HG03342 (cell line): Measurements from ENCODE around the gene TOGARAM2.

Source experiments
- ATAC-seq: cut with Tn5 transposase; IDR thresholded peaks from one replicate; pipeline ENCODE4 v1.9.1; 2021; ENCODE audit warnings: mild to moderate bottlenecking, moderate library complexity; ENCODE audit not compliant: unreplicated experiment

The TOGARAM2 gene

DNA sequence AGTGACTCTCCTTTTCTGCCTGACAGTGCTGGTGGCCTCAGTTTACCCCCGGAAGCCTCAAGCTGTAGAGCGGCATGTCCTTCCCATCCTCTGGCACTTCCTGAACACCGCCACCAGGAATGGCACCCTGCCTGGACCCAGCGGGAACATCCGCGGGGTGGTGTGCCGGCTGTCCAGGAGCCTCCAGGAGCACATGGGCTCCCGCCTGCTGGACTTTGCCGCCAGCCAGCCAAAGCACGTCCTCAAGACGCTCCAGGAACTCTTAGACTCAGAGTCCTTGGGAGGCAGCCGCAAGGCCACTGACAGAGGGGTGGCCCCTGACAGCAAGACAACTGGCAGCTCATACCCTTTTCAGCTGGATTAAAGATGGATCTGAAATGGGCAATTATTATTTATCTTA, 70.6 kb downstream of the TOGARAM2 start:
- no peak for ATAC-seq

DNA sequence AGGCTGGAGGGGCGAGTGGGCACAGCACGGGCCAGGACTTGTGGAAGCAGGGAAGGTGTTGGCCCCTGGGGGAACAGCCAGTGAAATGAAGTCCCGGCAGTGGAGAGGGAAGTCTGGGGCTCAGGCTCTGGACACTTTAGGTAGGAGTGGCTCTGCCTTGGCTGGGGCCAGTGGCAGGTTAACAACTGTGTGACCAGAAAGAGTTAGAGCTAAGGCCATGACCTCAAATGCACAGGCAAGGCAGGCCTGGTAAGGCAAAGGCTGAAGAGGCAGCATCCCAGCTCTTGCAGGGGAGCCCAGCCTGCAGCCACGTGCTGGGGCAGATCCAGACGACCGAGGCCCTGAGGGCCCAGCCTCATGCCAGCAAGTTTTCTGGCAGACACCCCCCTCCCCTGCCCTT, 71.7 kb downstream of the TOGARAM2 start:
- ATAC-seq: no peak

DNA sequence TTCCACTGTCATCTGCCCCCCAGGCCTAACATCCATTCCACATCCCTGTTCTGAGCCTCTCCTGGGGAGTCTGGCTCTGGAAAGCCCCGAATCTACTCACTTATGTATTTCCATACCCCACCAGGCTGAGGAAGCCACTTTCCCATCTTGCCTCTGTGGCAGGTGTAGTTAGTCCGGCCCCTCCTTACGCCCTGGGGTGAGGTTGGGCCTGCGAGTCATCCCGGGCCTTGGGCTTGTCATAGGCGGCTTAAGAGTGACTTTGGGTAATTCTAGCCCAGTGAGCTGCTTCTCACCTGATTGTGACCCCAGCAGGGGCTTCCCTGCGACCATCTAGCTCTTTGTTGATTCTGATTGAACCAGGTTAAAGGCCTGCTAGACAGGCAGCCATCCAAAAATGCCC, 72.1 kb downstream of the TOGARAM2 start:
- no peak for ATAC-seq

DNA sequence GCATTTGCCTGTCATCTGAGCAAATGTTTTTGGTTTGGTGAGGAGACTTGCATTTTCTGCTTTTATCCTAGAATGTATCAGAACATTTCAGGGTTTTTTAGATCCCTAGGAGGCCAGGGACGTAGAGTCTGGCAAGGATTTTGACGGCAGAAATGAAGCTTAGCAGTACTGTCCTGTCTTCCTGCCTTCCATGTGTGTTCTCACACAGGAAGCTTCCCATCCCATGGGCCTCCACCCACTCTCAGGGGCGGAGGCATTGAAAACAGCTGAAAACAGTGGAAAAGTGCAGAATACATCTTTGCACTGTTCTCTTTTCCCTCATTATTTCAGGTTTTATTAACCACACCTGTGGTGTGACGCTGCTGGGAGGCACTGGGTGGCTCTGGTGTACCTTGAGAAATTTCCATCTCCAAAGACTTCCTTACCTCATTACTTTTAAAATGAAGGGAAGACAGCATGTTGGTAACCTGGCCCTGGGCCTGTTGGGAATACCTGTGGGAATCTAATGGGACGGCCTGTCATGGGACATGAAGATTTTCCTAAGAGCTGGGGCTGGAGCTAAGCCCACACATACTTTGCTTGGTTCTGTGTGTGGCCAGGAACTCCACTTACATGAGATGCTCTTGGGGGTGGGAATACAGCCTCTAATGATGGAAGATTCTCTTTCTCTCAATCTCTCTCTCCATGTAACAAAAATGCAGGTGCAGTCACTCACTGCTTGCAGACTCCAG, 72.7 kb downstream of the TOGARAM2 start:
- no peak for ATAC-seq

DNA sequence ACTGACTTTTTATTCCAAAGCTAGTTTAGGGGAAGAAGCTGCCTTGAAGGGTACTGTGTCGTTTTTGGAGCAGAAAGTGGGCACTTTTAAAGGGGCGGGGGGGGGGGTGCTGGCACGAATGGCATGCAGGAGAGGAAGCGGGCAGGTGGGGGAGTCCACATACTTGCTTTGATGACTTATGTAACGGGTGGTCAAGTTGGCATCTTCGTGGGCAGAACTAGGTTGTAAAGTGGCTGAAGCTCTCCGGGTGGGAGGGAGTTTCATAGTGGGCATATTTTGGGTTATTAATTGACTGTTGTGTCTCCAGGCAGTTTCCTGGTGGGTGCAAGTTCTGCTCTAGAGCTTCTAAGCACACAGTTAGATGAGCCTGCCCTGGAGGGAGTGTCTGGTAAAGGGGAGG, 73.3 kb downstream of the TOGARAM2 start:
- no peak for ATAC-seq

DNA sequence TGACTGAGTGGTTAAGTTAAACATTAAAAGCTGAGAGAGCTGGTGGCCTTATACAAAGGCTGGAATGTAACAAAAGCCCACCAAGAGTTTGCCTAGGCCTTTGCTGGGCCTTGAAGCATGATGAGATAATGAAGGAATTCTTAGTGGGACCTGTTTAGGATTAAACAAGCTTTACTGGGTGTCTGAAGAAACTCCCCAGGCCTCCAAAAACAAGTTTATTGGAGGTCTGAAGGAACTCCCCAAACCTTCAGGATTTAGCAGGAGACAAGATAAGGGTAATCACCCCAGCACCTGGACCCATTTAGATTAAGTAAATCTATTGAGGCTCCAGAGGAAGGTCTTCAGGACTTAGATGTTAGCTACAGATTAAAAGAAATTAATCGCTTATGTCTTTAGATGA, 74.5 kb downstream of the TOGARAM2 start:
- no peak for ATAC-seq

DNA sequence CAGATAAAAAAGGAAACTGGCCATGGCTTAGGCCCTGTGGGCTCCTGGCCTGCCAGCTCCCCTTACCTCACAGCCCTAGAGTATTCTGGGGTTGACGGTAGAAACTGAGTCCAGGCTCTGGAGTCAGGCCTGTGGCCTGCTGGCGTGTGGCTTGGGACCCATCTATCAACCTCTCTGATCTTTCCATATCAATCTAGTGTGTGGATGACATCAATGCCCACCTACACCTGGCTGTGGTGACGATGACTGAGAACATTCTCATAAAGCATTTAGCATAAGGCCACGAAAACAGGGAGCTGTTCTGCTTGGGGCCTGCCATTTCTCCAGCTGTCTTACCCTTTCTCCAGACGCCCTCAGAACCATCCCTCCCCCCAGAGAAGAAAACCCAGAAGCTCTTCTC, 75.4 kb downstream of the TOGARAM2 start:
- ATAC-seq: no peak

DNA sequence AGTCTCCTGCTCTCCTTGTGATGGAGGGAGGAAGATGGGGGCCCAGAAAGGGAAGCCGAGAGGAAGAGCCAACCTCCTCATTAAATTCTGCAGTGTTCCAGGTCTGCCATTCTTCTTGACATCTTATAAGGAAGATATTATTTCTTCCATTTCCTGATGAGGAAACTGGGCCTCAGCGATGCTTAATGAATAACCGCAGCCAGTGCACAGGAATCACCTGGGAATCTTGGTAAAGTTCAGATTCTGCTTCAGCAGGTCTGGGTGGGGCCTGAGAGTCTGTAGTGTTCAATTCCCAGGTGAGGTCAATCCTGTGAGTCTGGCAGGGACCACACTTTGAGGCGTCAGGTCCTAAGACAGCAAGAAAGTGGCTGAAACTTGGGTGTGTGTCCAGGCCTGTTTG, 75.9 kb downstream of the TOGARAM2 start:
- ATAC-seq: no peak

DNA sequence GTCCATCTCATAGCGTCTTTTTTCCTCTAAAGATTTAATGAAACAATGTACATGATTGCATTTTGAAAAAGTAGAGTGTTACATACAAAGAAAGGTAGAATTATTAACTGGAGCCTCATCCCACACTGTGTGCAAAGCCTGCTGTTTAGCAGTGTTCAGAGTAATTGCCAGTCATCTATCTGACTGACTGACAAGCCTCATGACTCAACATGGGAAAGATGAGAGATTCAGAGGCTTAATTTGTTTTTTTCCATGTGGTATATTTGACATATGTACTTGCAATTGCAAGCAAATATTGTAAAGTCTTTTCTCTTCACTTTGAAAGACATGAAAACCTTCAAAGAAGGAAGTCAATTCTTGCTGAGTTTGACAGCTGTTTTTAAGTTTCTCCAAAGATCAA, 78.5 kb downstream of the TOGARAM2 start:
- ATAC-seq: no peak

DNA sequence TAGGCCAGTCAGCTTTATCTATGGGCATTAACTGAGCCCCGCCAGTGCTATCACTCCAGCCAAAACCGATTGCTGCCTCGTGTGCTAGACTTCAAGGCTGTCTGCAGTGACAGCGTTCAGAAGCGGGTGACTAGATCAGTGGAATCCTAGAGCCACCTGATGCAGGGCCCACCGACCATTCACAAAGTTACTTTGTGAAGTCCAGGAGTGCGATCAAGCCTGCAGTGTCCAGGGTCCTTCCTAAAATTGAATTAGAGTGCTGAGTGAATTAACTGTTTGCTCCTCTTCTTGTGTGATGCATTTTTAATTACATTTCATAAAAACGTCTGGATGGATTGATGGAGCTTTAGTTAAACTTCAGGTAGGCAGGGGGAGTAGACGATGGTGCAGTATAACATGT, 79.3 kb downstream of the TOGARAM2 start:
- no peak for ATAC-seq

DNA sequence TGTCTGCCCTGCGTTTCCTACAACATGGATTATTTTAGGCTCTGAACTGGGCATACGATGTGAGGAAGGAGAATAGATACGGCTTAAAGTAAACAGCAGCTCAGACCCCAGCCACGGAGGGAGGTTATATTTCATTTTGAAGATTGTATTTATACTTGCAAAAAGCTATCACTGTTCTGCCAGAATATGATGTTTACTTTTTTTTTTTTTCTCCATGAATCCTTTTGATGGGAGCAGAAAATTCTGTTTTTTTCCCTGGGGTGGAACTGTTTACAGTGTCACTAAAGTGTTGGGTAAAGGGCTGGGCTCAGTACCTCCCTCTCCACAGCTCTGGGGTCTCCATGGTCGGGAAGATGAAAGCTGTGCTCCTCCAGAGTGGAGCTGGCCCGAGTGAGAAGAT, 80.1 kb downstream of the TOGARAM2 start:
- ATAC-seq: no peak

DNA sequence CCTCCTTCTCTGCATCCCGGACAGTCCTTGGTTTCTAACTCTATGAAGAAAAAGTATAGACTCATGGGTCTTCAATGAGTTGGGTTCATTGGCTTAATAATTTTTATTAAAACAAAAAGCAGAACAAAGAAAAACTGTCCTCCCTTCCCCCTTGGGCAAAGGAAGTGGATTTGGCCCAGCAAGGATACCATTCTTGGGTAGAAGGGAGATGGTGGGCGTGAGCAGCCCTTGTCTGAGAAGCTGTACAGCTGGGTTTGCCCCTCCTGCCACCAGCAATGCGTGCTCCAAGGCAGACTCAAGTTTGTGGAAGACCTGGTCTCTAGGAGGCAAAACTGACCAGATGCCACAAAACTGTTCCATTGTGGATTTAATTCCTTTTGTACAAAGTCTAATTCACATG, 80.5 kb downstream of the TOGARAM2 start:
- no peak for ATAC-seq

DNA sequence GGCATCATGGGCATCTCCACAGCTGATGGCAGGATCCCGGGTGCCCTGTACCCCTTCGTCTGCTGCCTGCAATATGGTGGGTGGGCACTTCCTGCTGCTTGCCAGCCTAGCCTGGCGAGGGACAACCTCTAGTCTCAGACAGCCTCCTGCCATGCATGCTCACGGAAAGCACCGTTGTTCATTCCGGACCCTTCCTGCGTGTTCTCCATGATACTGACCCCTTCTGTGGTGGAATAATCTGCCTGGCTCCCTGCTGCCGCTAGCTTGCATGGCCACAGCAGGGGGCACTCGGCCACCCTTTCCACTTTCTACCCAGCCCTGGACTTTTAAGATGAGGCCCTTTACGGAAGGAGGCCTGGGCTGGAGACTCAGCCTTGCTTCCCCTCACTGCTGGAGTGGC, 81.3 kb downstream of the TOGARAM2 start:
- ATAC-seq: no peak

DNA sequence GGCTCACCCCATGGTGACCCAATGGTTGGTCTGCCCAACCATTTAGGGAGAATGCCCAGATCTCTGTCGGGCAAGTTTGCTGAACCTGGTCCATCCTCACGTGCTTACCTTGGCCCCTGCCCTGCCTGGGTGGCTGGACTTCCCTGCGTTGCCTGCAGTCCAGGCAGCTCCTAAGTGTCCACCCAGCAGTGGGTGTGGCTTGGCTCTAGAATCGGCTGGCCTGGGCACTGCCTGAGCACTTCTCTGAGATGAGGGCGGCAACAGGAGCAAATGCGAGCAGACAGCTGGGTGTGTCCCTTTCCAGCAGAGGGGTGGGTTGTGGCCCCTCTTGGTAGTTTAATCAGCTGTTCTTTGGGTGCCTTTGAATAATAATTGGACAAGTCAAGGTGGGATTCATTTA, 82.0 kb downstream of the TOGARAM2 start:
- ATAC-seq: no peak

DNA sequence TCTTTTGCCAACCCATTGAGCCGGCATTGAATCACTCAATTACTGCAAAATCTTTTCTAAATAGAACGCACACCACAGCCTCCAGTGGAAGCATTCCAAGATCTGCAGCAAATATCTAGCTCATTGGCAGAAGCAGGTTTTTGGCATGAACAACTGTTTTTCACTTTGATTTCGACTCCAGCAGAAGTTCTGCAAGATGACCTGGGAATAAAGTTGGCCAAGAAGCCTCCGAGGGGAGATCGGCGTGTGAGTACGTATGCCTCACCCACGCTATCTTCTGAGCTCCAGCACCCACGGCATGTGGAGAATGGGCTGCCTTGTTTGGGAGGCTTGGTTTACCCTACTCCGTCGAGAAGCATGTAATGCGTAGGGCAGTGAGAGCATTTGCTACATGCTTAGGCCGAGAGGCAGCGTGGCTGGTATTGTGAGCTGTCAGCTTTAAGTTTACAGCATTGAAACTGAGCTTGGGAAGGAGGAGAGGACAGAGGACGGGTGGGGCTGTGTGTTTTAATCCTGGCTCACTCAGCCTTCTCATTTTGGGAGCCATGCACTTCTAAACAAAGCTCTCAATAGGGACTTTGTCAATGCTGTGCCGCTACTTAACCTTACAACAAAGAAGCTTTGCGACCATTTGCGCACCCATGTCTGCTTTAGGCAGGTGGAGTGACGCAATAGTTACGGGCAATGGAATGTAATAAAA, 82.7 kb downstream of the TOGARAM2 start:
- no peak for ATAC-seq

DNA sequence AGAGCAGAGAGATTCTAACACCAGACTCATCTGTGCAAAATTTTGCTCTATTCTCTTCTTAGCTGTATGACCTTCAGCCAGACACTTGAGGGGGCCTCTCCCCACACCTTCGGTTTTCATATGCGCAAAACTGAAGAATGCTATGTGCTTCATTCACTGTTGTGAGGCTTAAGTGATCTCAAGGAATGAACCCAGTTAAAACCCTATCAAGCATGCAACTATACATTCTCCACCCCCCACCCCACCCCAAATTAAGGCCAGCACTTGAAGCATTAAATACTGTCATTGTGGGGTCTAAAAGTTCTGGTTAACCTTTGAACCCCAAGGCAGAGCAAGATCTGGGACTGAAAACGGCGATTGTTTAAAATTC, 83.2 kb downstream of the TOGARAM2 start:
- no peak for ATAC-seq

DNA sequence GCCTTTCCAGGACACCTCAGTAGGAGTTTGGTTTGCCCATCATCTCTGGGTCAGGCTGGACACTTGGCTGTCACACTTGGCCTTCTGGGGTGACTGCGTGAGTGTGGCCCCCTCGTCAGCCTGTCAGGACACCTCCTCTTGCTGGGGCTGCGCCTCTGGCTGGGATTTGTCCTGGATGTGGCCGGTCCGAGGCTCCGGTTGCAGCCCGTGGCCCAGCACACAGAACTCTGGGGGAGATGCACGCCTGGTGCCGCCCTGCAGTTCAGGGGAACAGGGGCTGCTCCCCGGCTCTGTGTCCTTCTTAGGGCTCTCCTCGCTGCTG, 83.6 kb downstream of the TOGARAM2 start:
- no peak for ATAC-seq

DNA sequence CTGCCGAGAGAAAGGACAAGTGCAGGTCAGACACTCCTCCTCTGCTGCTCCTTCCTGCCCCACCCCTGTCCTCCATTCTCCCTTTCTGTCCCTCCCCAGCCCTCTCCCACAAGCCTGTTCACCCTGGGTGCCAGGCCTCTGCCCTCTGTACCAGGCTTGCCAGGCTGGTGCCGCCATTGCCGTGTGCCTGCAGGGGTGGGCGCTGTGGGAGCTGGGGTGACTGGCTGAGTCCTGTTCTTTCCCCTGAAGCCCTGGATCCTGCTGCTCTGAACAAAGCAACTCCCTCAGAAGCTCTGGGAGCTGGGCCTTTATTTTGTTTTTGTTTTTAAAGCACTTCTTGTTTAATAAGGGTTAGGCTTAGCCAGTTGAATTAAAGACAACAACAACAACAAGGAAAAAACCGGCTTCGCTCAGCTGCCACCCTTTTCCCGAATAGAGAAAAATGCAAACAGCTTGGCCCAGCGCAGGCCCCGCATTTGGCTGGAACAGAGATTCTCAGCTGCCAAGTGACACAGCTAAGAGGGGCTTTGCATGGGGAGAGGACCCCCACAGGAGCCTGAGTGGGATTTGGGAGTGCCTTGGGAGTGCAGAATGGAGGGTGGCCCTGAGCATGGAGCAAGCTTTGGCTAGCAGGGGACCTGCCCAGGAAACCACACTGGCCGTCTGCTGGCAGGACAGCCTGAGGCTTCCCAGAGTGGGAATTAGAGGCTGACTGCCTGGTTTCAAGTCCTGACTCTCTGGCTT, 84.1 kb downstream of the TOGARAM2 start:
- no peak for ATAC-seq

DNA sequence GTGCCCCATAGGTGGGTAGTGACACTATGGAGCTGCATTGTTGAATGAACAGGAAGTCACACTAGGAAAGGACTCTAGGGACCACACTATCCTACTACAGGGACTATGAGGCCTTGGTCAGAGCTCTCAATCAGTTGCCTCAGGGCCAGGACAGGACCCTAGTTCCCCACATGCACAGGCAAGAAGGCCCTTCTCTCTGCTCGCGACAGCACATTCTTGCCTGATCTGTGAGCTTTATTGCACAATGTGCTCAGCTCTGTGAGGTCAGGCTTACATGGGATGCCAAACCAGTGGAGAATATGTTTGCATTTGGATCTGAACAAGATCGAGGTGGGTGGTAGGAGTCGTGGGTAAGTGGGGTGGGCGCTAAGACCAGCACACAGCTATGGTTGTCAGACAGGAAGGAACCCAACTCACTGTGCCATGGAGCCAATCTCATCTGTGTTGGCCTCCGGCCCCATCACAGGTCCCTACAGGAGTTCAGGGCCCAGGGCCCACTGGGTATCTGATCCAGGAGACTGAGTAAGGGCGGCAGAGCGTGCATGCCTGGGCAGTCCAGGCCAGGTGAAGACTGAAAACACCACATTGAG, 85.3 kb downstream of the TOGARAM2 start:
- ATAC-seq: no peak

DNA sequence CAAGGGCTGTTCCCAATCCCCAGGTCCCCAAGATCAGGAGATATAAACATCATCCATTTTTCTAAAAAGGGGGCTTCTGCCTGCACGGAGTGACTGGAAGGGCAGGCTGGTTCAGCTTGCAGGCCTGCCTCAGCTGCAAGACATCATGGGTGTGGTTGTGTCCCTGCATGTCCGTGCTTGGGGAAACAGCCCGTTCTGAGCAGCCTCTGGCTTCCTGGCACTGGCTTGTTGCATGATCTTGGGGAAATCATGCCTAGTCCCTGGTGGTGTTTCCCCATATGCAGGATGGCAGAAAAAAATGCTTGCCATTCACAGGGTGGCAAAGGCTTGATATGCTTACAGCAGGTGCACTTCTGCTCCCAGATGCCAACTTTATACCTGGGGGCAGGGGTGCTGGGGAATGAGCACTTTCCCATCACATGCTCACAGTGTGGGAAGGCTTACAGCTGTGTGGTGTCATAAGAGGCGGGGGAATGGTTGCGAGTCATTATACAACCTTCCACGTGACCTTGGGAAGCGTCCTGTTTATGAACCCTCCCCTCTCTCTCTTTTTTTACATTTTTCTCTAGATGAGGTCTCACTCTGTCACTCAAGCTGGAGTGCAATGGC, 86.0 kb downstream of the TOGARAM2 start:
- no peak for ATAC-seq

DNA sequence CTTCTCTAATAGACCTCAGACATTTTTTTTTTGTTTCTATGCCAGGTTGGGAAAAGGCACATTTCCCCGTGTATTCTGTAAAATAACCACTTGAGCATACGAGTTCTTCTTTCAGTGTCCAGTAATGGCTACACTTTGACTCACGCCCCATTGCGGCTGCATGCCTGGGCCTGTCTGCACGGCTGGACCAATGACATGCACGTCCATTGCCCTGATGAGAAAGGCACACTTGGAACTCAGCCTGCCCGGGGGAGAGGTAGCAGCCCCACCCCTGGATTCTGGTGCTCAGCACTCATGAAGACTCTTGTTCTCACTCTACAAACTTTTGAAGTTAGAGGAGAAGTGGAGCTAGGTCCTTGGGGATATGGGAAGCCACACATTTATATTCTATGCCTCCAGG, 87.4 kb downstream of the TOGARAM2 start:
- no peak for ATAC-seq

DNA sequence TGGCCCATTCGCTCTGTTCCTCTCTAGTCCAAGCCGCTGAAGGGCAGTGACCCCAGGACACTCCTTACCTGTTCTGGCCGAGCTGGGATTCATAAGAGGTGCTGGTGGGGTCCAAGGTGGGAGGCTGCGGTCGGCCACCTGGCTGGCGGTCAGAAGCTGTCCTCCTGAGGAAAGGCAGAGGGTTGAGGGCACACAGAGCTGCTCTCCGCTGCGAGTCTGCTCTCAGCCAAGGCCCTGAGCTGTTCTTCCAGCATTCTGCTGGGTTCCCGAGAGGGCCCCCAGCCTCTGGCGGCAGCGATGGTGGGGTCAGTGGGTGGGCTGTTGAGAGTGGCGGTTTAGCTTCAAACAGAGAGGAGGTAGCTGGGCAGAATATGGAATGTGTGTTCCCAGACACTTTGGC, 89.4 kb downstream of the TOGARAM2 start:
- ATAC-seq: no peak
